ENCODE measurements around the gene SERPINB4. TPM values are rescaled to one million over a fixed set of nuclear protein-coding genes. Genes with fewer than 3 reads are reported as not detected.
A peak's percentile ranks its signal among the peaks of the same experiment; 100 is the strongest.

SERPINB4 gene
- total RNA-seq, 2 donors from 2014 or later: 0.24 TPM; not detected in 1

DNA sequence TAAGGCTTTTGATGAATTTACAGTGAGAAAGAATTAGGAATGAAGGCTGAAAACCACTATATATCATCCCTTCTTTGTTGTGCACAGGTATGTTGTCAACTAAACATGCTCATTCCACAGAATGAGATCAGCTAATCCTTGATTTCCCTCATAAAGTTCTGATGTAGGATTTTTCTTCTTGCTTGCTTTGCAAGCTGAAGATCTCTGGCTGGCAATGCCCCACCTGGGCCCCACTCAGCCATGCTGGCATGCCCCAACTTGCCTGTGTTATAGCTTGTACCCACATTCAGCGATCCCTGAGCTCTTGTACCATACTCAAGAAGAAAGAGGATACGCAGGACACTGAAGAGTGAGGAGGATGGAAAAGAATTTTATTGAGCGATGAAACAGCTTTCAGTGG is 40.7 kb upstream of the SERPINB4 start:
- no peak overlapping the region for H3K4me3 Mint-ChIP-seq
- WGBS, 2 experiments (ENCODE audit: insufficient coverage in 1 of 2, insufficient read length in 1 of 2): 96 to 100% methylated on average over 1 to 3 of the region's 3 CpGs

GRCh38 chr18:63683890-63684289 is 39.8 kb upstream of the SERPINB4 start:
- H3K9me3 Mint-ChIP-seq: peaks cover 9% of the 10 kb centered on the region
- no peaks in the 10 kb centered on the region for H3K36me3 Mint-ChIP-seq (ENCODE audit: low read depth)
- DNase-seq: peak; percentile 62
- H3K36me3 ChIP-seq (ENCODE audit: control insufficient read depth, insufficient read depth, low read length): no peaks in the 10 kb centered on the region
- H3K9me3 ChIP-seq (ENCODE audit: control insufficient read depth, low read length): peaks cover 14% of the 10 kb centered on the region
- H3K27me3 ChIP-seq (ENCODE audit: control insufficient read depth, insufficient read depth, low read length, poor library complexity, severe bottlenecking): no peaks in the 10 kb centered on the region
- H3K27me3 Mint-ChIP-seq (ENCODE audit: insufficient read depth): no peaks in the 10 kb centered on the region
- TF ChIP-seq, protein P1, sequence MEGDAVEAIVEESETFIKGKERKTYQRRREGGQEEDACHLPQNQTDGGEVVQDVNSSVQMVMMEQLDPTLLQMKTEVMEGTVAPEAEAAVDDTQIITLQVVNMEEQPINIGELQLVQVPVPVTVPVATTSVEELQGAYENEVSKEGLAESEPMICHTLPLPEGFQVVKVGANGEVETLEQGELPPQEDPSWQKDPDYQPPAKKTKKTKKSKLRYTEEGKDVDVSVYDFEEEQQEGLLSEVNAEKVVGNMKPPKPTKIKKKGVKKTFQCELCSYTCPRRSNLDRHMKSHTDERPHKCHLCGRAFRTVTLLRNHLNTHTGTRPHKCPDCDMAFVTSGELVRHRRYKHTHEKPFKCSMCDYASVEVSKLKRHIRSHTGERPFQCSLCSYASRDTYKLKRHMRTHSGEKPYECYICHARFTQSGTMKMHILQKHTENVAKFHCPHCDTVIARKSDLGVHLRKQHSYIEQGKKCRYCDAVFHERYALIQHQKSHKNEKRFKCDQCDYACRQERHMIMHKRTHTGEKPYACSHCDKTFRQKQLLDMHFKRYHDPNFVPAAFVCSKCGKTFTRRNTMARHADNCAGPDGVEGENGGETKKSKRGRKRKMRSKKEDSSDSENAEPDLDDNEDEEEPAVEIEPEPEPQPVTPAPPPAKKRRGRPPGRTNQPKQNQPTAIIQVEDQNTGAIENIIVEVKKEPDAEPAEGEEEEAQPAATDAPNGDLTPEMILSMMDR (conservative IDR thresholded peaks at IDR 0.05): no peak
- peaks cover 34% of the 10 kb centered on the region for H3K4me1 Mint-ChIP-seq
- peak overlapping the region; percentile 38 for H3K27ac Mint-ChIP-seq
- no peak overlapping the region for H3K9ac ChIP-seq (ENCODE audit: extremely low read depth, low read length, poor library complexity, severe bottlenecking)
- WGBS, 2 experiments (ENCODE audit: insufficient coverage in 1 of 2, insufficient read length in 1 of 2): 72 to 75% methylated on average over 4 to 5 of the region's 5 CpGs
- no peak overlapping the region for H3K27ac ChIP-seq (ENCODE audit: low read depth, low read length)
- no peak overlapping the region for H3K4me3 ChIP-seq (ENCODE audit: low read length)
- H3K4me1 ChIP-seq (ENCODE audit: control insufficient read depth, insufficient read depth, low read length): peaks cover 28% of the 10 kb centered on the region
- H3K4me3 Mint-ChIP-seq: no peak overlapping the region

More for the DNA sequence above, 40.7 kb upstream of the SERPINB4 start:
- H3K4me1 Mint-ChIP-seq: peaks cover 38% of the 10 kb centered on the region
- H3K27me3 Mint-ChIP-seq (ENCODE audit: insufficient read depth): no peaks in the 10 kb centered on the region
- Histone ChIP-seq H3K27ac (ENCODE audit: low read depth, low read length) (no peak overlapping the region), H3K9me3 (ENCODE audit: control insufficient read depth, low read length) (peaks cover 14% of the 10 kb centered on the region), H3K27me3 (ENCODE audit: control insufficient read depth, insufficient read depth, low read length, poor library complexity, severe bottlenecking) (no peaks in the 10 kb centered on the region), H3K36me3 (ENCODE audit: control insufficient read depth, insufficient read depth, low read length) (no peaks in the 10 kb centered on the region), H3K9ac (ENCODE audit: extremely low read depth, low read length, poor library complexity, severe bottlenecking) (no peak overlapping the region), H3K4me3 (ENCODE audit: low read length) (no peak overlapping the region), H3K4me1 (ENCODE audit: control insufficient read depth, insufficient read depth, low read length) (peaks cover 28% of the 10 kb centered on the region)
- H3K36me3 Mint-ChIP-seq (ENCODE audit: low read depth): no peaks in the 10 kb centered on the region
- TF ChIP-seq, protein P1 (conservative IDR thresholded peaks at IDR 0.05): no peak
- DNase-seq: no peak
- H3K27ac Mint-ChIP-seq: no peak overlapping the region
- peaks cover 9% of the 10 kb centered on the region for H3K9me3 Mint-ChIP-seq

DNA sequence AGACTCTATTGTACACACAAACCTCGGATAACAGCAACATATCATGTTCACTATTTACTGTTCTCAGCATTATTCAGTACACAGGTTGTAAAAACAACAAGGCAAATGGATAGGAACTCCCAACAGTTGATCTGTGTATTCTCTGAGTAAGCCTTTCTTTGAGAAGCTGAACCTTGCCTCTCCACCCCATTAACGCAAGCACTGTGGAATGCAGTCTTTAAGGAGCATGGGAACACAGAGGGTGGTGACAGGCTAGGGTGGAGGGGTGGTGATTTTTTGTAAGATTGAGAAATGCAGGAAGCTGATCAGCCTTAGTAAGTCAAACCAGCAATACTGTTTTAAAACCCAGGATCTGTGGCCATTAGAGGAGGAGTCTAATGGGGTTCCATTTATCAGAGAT is 39.1 kb upstream of the SERPINB4 start:
- Histone ChIP-seq H3K4me1 (ENCODE audit: control insufficient read depth, insufficient read depth, low read length) (peaks cover 24% of the 10 kb centered on the region), H3K27ac (ENCODE audit: low read depth, low read length) (peak overlapping the region; percentile 4), H3K27me3 (ENCODE audit: control insufficient read depth, insufficient read depth, low read length, poor library complexity, severe bottlenecking) (no peaks in the 10 kb centered on the region), H3K4me3 (ENCODE audit: low read length) (peak overlapping the region; percentile 34), H3K36me3 (ENCODE audit: control insufficient read depth, insufficient read depth, low read length) (no peaks in the 10 kb centered on the region), H3K9ac (ENCODE audit: extremely low read depth, low read length, poor library complexity, severe bottlenecking) (peak overlapping the region; percentile 53), H3K9me3 (ENCODE audit: control insufficient read depth, low read length) (peaks cover 14% of the 10 kb centered on the region)
- TF ChIP-seq, protein P1 (conservative IDR thresholded peaks at IDR 0.05): no peak
- WGBS, 2 experiments (ENCODE audit: insufficient coverage in 1 of 2, insufficient read length in 1 of 2): 30 to 89% methylated on average over 1 to 2 of the region's 2 CpGs
- peaks cover 30% of the 10 kb centered on the region for H3K4me1 Mint-ChIP-seq
- DNase-seq: peak; percentile 81
- peaks cover 9% of the 10 kb centered on the region for H3K9me3 Mint-ChIP-seq
- peak overlapping the region; percentile 92 for H3K27ac Mint-ChIP-seq
- no peak overlapping the region for H3K4me3 Mint-ChIP-seq
- no peaks in the 10 kb centered on the region for H3K27me3 Mint-ChIP-seq (ENCODE audit: insufficient read depth)
- H3K36me3 Mint-ChIP-seq (ENCODE audit: low read depth): no peaks in the 10 kb centered on the region
